ENCODE data around the gene KCNF1.

Gene KCNF1

GRCh38 chr2:10876963-10877362, 34.8 kb upstream of the KCNF1 start:
- H3K27me3 Mint-ChIP-seq, result peaks cover 9% of the 10 kb centered on the region
- H3K36me3 Mint-ChIP-seq, result no peaks in the 10 kb centered on the region
- H3K9me3 Mint-ChIP-seq (ENCODE audit: low read depth), result peaks cover 5% of the 10 kb centered on the region
- no peak overlapping the region for H3K27ac Mint-ChIP-seq
- no peaks in the 10 kb centered on the region for H3K4me1 Mint-ChIP-seq (ENCODE audit: low read depth)
- H3K4me3 Mint-ChIP-seq, result no peak overlapping the region

- no peaks in the 10 kb centered on the region for H3K36me3 Mint-ChIP-seq
- H3K4me1 Mint-ChIP-seq (ENCODE audit: low read depth), result no peaks in the 10 kb centered on the region
- H3K27me3 Mint-ChIP-seq, result peaks cover 9% of the 10 kb centered on the region
- no peak overlapping the region for H3K27ac Mint-ChIP-seq
- no peaks in the 10 kb centered on the region for H3K9me3 Mint-ChIP-seq (ENCODE audit: low read depth)
- no peak overlapping the region for H3K4me3 Mint-ChIP-seq
Measured at GRCh38 chr2:10877651-10878111, 34.1 kb upstream of the KCNF1 start.

GRCh38 chr2:10878268-10878915, 33.3 kb upstream of the KCNF1 start:
- Mint-ChIP-seq H3K4me1 (ENCODE audit: low read depth) (no peaks in the 10 kb centered on the region), H3K27ac (no peak overlapping the region), H3K36me3 (no peaks in the 10 kb centered on the region), H3K4me3 (no peak overlapping the region), H3K9me3 (ENCODE audit: low read depth) (no peaks in the 10 kb centered on the region), H3K27me3 (peaks cover 9% of the 10 kb centered on the region)

GRCh38 chr2:10879159-10879558, 32.6 kb upstream of the KCNF1 start:
- Mint-ChIP-seq H3K9me3 (ENCODE audit: low read depth) (no peaks in the 10 kb centered on the region), H3K27me3 (peaks cover 7% of the 10 kb centered on the region), H3K36me3 (no peaks in the 10 kb centered on the region), H3K27ac (no peak overlapping the region), H3K4me3 (no peak overlapping the region), H3K4me1 (ENCODE audit: low read depth) (no peaks in the 10 kb centered on the region)

DNA sequence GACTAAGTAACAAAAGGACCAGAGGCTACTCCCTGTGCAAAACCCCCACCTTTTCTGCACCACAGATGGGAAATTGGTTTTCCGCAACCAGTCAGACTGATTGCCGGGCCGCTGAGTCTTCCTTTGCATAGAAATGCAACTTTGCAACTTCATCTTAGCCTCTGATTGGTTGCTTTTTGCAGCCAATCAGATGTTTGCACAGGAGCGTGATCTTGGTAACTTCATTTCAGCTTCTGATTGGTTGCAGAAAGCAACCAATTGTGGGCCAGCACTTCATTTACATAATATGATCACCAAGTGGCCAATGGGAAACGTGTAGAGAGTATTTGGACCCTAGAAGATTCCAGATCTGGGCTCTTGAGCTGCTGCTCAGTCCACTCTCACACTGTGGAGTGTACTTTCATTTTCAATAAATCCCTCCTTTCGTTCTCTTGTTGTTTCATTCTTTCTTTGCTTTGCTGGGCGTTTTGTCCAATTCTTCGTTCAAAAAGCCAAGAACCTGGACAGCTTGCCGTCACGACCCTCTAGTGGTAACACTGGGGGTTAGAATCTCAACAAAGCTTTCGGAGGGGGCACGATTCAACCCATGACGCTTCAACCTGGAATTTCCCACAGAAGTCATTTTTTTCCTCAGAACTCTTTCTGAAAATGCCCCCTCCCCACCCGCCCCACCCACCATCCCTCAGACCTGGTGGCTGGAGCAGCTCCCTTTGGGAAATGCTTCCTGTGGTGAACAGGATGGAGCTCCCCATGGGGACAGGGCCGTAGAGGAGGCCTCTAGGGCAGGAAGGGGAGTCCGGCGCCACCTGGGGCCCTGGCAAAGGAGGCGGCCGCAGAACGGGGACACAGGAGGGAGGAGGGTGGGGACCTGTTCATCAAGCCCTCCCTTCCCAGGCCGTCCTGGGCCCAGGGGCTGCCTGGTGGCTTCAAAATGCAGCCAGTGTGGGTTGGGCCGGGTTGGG, 31.8 kb upstream of the KCNF1 start:
- no peak overlapping the region for H3K4me3 Mint-ChIP-seq

DNA sequence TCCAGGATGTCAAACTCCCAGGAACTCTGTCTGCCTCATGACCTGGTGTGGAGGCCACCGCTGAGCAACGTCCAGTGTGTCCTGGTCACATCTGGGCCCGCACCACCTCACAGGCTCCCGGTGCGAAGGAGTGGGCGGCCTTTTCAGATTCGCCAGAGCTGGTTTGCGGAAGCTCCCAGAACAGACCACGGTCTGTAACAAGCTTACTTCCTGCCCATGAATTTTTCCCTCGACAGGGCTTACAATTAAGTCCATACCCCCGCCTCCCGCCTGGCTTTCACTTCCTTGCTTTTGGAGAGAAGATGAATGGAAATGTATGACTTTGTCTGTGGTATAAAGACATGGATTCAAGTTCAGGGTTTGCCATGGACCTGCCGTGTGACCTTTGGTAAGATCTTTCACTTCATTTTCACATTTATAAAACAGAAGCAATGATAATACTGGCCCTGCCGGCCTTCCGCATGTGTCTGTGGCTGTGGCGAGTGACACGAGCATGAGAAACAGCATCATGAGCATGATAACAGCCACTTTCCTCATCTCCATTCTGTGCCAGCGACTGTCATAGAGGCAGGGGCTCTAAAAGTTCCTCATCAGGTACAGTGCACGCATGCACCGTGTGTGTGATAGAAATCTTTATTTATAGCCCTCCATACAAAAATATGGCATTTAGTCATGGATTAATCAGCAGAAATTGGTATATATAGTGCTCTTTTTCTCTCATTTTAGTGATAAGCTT, 31.0 kb upstream of the KCNF1 start:
- Mint-ChIP-seq H3K4me3 (no peak overlapping the region), H3K27ac (no peak overlapping the region)

More for the DNA sequence above, 31.8 kb upstream of the KCNF1 start:
- Mint-ChIP-seq H3K9me3 (ENCODE audit: low read depth) (no peaks in the 10 kb centered on the region), H3K4me1 (ENCODE audit: low read depth) (no peaks in the 10 kb centered on the region), H3K27me3 (peaks cover 4% of the 10 kb centered on the region), H3K36me3 (no peaks in the 10 kb centered on the region), H3K27ac (no peak overlapping the region)

DNA sequence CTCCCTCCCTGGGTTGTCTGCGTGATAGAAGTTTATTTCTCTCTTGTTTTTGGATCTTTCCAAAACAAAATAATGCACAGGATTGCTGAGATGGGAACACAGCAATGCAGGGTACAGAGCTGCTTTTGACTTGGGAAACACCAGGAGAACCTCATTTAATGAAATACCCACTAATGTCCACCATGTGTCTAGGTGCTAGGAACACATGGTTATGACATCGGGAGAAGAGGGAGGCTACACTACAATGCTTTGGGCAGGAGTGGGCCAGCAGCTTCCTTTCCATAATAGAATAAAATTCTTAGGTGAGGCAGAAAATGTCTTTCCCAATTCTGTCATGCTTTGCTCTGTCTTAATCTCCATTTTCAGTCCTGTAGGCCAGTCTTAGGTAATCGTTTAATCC, 29.2 kb upstream of the KCNF1 start:
- Mint-ChIP-seq H3K4me1 (ENCODE audit: low read depth) (no peaks in the 10 kb centered on the region), H3K9me3 (ENCODE audit: low read depth) (no peaks in the 10 kb centered on the region), H3K36me3 (no peaks in the 10 kb centered on the region), H3K4me3 (no peak overlapping the region), H3K27me3 (no peaks in the 10 kb centered on the region), H3K27ac (no peak overlapping the region)

More for the DNA sequence above, 31.0 kb upstream of the KCNF1 start:
- no peaks in the 10 kb centered on the region for H3K9me3 Mint-ChIP-seq (ENCODE audit: low read depth)
- no peaks in the 10 kb centered on the region for H3K4me1 Mint-ChIP-seq (ENCODE audit: low read depth)
- H3K36me3 Mint-ChIP-seq, result no peaks in the 10 kb centered on the region
- H3K27me3 Mint-ChIP-seq, result peaks cover 3% of the 10 kb centered on the region

DNA sequence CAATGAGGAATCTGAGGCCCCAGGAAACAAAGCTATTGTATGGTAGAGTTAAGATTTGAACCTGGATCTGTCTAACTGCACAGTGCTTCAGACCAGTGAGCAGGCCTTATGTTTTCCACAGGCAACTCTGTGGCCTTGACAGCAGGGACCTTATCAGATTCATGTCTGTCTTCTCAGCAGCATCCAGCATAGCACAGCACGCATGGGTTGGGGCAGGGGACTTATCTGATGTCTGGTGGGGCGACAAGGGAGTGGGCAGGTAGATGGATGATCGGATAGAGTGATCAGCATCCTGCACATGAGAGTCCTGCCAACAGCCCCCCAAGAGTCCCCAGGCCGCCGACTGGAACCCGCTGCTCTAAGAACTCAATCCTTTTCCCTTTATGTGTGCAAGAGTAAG, 28.7 kb upstream of the KCNF1 start:
- H3K4me3 Mint-ChIP-seq, result no peak overlapping the region
- H3K36me3 Mint-ChIP-seq, result no peaks in the 10 kb centered on the region
- H3K27ac Mint-ChIP-seq, result no peak overlapping the region
- no peaks in the 10 kb centered on the region for H3K4me1 Mint-ChIP-seq (ENCODE audit: low read depth)
- no peaks in the 10 kb centered on the region for H3K27me3 Mint-ChIP-seq
- no peaks in the 10 kb centered on the region for H3K9me3 Mint-ChIP-seq (ENCODE audit: low read depth)

- Mint-ChIP-seq H3K9me3 (ENCODE audit: low read depth) (no peaks in the 10 kb centered on the region), H3K27ac (no peak overlapping the region), H3K36me3 (no peaks in the 10 kb centered on the region), H3K4me3 (no peak overlapping the region), H3K4me1 (ENCODE audit: low read depth) (no peaks in the 10 kb centered on the region), H3K27me3 (no peaks in the 10 kb centered on the region)
Measured at GRCh38 chr2:10883801-10884478, 27.8 kb upstream of the KCNF1 start.

DNA sequence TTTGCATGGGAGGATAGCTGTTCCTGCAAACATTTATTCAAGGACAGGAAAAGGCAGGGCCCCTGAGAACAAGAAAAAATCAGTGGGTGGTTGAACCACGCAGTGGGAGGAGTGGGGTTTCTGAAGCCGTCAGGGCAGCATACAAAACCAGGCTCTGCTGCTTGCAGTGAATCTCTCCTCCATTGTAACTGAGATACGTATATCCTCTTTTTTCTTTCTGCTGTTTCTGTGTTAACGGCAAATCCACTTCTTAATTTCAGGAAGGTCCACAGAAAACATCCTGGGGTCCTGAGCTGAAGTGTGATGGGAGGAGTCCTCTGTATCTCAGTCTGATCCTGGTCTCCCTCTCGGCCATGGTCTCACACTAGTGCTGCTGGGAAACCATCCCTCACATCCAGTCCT, 27.2 kb upstream of the KCNF1 start:
- Mint-ChIP-seq H3K9me3 (ENCODE audit: low read depth) (no peaks in the 10 kb centered on the region), H3K4me1 (ENCODE audit: low read depth) (no peaks in the 10 kb centered on the region), H3K4me3 (no peak overlapping the region), H3K27ac (no peak overlapping the region), H3K27me3 (no peaks in the 10 kb centered on the region), H3K36me3 (no peaks in the 10 kb centered on the region)

DNA sequence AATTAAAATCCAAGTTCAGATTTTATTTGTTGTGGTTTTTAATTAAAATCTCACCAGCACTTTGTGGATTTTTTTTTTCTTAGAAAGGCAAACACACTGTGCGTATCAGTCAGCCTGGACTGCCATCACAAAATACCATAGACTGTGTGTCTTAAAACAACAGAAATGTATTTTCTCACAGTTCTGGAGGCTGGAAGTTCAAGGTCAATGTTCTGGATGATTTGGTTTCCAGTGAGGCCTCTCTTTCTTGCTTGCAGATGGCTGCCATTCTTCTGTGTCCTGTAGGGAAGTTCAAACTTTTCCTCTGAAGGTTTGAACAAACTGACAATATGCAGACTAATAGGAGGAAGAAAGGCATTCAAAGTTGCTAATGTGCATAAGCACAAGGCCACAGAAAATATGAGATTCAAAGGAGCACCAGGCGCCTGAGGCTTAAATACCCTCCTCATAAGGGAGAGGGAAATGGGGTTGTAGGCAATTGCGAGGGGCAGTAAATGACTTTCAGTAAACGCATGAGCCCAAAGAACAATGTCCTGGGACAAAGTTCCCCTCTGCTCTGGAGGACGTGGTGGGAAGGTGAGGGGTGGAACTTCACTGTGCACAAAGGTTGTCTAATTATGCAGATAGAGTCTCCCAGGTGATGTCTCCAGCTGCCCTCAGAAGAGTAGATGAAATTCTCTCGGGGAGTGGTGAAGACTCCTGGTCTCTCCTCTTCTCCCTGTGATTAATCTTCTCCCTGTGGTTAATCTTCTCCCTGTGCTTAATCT, 26.5 kb upstream of the KCNF1 start:
- no peaks in the 10 kb centered on the region for H3K9me3 Mint-ChIP-seq (ENCODE audit: low read depth)
- no peak overlapping the region for H3K4me3 Mint-ChIP-seq
- no peak overlapping the region for H3K27ac Mint-ChIP-seq
- H3K4me1 Mint-ChIP-seq (ENCODE audit: low read depth), result no peaks in the 10 kb centered on the region
- no peaks in the 10 kb centered on the region for H3K36me3 Mint-ChIP-seq
- H3K27me3 Mint-ChIP-seq, result no peaks in the 10 kb centered on the region

DNA sequence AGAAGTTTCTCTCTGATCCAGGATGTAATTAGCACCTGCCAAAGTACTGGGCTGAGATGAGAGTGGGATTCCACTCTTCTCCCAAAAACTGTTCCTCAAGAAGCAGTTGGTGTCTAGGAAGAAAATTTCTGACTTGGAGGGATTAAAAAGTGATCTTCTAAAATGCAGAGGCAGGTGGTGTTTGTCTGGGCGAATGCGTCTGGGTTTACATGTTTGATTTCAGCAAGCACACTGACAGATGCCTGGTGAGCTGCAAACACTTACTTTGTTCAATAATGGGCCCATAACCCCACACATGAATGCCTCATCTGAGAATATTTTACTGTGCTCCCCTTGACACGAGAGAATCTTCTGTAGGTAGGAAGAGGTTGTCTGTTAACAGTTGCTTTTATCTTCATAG, 24.3 kb upstream of the KCNF1 start:
- Mint-ChIP-seq H3K4me3 (no peak overlapping the region), H3K4me1 (ENCODE audit: low read depth) (no peaks in the 10 kb centered on the region)

DNA sequence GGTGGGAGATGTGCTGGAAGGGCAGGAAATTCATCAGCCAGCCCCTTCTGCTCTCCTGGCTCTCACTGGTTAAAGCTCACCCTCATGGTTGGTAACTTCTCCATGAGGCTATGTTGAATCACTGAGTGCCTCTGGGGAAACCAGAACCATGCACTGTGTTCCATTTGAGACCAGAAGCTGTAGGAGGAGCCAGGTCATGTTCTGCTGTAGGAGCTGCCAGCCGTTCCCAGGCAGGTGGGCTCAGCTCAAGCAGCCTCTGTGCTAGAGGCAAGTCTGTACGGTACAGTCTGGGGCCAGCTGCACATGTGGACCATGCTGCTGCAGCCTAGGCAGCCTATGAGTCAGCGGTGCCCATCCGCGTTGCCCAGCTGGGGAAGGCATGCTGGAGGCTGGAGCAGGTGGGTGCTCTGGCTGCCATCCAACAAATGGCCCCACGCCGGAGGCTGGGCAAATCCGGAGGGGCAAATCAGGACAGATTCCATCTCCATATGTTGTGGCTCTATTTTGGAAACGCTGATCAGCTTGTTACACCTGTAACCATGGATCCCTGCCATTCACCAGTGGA, 22.0 kb upstream of the KCNF1 start:
- no peak overlapping the region for H3K4me3 Mint-ChIP-seq
- no peaks in the 10 kb centered on the region for H3K9me3 Mint-ChIP-seq (ENCODE audit: low read depth)
- peaks cover 9% of the 10 kb centered on the region for H3K27me3 Mint-ChIP-seq

More for the DNA sequence above, 24.3 kb upstream of the KCNF1 start:
- peaks cover 7% of the 10 kb centered on the region for H3K27me3 Mint-ChIP-seq
- H3K36me3 Mint-ChIP-seq, result no peaks in the 10 kb centered on the region
- H3K9me3 Mint-ChIP-seq (ENCODE audit: low read depth), result no peaks in the 10 kb centered on the region
- no peak overlapping the region for H3K27ac Mint-ChIP-seq

More for the DNA sequence above, 22.0 kb upstream of the KCNF1 start:
- Mint-ChIP-seq H3K36me3 (no peaks in the 10 kb centered on the region), H3K27ac (no peak overlapping the region), H3K4me1 (ENCODE audit: low read depth) (no peaks in the 10 kb centered on the region)
